AG08395 (cell line): Measurements from ENCODE around the gene ZFPL1.

Experiments used
- DNase-seq: peaks from one replicate; pipeline ENCODE4 v3.0.0; 2012; ENCODE audit warnings: mixed read lengths, low spot score

The ZFPL1 gene

GRCh38 chr11:65083834-65084597, at the start of gene ZFPL1, which contains the start of gene CDCA5:
Gene ZFPL1, plus strand, starts transcription at chr11:65084222. Its CDS starts 477 bp downstream, at chr11:65084699.
Gene CDCA5, minus strand, starts transcription at chr11:65084040. Its CDS starts 62 bp downstream, at chr11:65083978.
- DNase-seq, result peak; percentile 100

- no peak for DNase-seq
These were observed 49.6 kb upstream of the ZFPL1 start for GRCh38 chr11:65034423-65034822.

GRCh38 chr11:65035579-65035978, 48.4 kb upstream of the ZFPL1 start:
- DNase-seq, result no peak

- no peak for DNase-seq
These were observed 47.1 kb upstream of the ZFPL1 start for GRCh38 chr11:65036931-65037330.

- DNase-seq, result no peak
These were observed 43.5 kb upstream of the ZFPL1 start for GRCh38 chr11:65040520-65040846.

- peak; percentile 96 for DNase-seq
These were observed 43.0 kb upstream of the ZFPL1 start, which contains the start of gene SAC3D1 for GRCh38 chr11:65040847-65041622. Gene SAC3D1, plus strand, starts transcription at chr11:65041210. Its CDS starts 83 bp downstream, at chr11:65041293.

GRCh38 chr11:65042891-65043290, 41.1 kb upstream of the ZFPL1 start:
- no peak for DNase-seq

GRCh38 chr11:65043881-65044501, 40.0 kb upstream of the ZFPL1 start:
- DNase-seq, result peak; percentile 63

- no peak for DNase-seq
These were observed 39.0 kb upstream of the ZFPL1 start for GRCh38 chr11:65045061-65045460.

GRCh38 chr11:65045728-65046127, 38.3 kb upstream of the ZFPL1 start:
- no peak for DNase-seq

GRCh38 chr11:65047581-65048422, 36.2 kb upstream of the ZFPL1 start:
- DNase-seq, result peak; percentile 40

GRCh38 chr11:65051398-65051858, 32.6 kb upstream of the ZFPL1 start:
- no peak for DNase-seq

GRCh38 chr11:65053827-65054508, 30.1 kb upstream of the ZFPL1 start:
- no peak for DNase-seq

- DNase-seq, result no peak
These were observed 28.5 kb upstream of the ZFPL1 start for GRCh38 chr11:65055538-65055937.

- no peak for DNase-seq
These were observed 27.0 kb upstream of the ZFPL1 start for GRCh38 chr11:65056999-65057398.

- no peak for DNase-seq
These were observed 26.5 kb upstream of the ZFPL1 start for GRCh38 chr11:65057526-65057925.

- no peak for DNase-seq
These were observed 26.0 kb upstream of the ZFPL1 start for GRCh38 chr11:65058012-65058411.

GRCh38 chr11:65058419-65059054, 25.5 kb upstream of the ZFPL1 start, which contains the start of gene NAALADL1:
Gene NAALADL1, minus strand, starts transcription at chr11:65058553. Its CDS starts 32 bp downstream, at chr11:65058521.
- DNase-seq, result no peak

GRCh38 chr11:65059523-65059922, 24.5 kb upstream of the ZFPL1 start:
- DNase-seq, result no peak
